HL-60/S4 treated with phorbol 12-myristate 13-acetate at 8.2 ng/mL for 4 days and 3 days (cell line): Measurements from ENCODE around the gene SLC18A3.

ENCODE experiments used
- in situ Hi-C: fragments of 300-500 bp; cut with MboI; formaldehyde crosslinking; loops from 2 replicates; pipeline ENCODE4 v1.15.0; 2022; ENCODE audit warnings: low sequenced_read_pairs

Gene SLC18A3

DNA sequence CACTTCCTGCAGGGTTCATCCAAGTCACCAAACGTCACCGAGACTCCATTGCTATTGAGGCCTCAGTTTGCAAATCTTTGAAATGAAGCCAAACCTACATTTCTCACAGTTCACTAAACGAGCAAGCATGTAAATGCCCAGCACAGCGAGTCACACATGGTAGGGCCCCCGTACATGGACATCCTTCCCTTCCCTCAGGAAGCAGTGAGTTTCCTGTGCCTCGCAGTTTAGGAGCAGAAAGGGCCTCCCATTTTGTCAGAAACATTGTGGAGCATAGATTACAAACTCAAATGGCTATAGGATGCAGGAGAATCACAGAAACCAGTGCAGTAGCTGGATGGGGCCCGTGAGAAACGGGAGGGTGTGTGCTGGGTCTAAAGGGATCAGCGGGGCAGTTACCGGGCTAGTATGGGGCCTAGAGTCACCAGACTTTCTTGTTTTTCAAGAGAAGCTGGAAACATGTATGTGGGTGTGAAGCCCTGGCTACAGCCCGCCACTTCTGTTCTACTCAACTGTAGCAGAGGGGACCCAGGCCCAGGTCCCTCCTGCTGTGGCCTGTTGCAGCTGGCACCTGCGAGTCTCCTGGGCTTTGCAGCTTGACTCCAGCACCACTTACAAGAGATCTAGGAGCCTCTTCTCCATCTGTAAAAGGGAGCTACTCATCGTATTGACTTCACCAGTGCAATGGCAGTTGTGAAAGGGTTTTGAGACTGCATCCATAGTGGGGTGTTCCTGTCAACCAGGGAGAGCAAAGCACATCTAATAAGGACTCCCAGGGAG lies 14.2 kb upstream of the SLC18A3 start:
- in situ Hi-C loops, result no loop called here

DNA sequence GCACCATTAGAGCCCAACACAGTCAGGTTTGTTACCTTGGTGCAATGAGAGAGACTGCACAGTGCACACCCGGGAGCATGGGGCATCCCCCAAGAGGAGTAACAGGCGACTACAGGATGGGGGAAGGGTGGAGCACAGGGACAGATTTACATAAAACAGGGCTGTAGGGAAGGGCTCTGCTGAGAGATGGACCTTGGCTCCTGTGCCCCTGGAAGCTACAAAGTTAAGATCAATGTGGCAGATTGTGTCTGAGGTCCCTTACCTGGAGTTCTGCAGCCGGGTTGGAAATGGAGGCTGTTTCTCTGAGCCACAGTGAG lies 13.7 kb upstream of the SLC18A3 start:
- in situ Hi-C loops, result no loop called here

DNA sequence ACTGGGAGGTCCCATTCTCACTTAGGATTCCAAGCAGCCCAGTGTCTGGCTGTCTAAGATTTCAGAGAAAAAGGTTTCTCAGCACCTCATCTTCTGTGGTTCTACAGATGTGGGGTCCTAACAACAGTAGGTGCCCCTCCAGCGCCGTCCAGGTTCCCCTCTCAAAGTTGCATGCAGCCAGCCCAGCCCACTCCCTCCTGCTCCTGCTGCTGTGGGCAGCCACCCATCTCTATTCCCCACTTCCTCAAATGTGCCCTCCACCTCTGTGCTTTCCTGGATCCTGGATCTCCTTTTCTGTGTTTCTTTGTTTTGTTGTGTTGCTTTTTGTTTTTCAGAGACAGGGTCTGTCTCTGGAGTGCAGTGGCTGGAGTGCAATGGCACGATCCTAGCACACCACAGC lies 13.3 kb upstream of the SLC18A3 start:
- in situ Hi-C loops, result no loop called here

DNA sequence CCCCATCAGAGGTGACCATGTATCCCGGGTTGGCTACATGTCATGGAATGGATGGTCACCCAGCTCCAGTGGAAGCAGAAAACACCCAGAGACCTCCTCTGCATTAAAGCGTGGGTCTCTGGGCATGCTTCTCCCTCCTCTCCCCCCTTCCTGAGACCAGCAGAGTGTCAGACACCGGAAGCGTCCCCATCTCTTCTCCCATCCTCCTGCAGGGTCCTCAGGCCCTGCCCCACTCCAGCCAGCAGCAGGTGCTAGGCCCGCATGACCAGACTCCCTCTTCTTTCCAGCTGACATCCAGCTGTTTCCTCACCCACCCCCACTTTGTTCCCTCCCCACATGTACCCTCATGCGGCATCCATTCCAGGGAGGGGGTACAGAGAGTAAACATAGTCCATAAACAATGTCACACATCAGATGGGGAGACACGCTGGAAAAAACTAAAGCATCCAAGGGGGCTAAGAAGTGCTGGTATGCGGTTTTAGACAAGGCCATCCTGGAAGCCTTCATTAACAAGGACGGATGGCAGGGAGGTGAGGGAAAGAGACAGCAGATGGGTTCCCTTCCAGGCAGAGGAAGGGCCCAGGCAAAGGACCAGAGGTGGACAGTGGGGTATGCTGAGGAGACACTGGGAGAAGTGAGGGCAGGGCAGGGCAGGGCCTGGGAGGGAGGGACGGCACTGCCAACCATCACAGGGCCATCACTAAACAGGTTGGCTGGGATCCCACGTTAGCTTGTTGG lies 12.5 kb upstream of the SLC18A3 start:
- in situ Hi-C loops, result no loop called here

DNA sequence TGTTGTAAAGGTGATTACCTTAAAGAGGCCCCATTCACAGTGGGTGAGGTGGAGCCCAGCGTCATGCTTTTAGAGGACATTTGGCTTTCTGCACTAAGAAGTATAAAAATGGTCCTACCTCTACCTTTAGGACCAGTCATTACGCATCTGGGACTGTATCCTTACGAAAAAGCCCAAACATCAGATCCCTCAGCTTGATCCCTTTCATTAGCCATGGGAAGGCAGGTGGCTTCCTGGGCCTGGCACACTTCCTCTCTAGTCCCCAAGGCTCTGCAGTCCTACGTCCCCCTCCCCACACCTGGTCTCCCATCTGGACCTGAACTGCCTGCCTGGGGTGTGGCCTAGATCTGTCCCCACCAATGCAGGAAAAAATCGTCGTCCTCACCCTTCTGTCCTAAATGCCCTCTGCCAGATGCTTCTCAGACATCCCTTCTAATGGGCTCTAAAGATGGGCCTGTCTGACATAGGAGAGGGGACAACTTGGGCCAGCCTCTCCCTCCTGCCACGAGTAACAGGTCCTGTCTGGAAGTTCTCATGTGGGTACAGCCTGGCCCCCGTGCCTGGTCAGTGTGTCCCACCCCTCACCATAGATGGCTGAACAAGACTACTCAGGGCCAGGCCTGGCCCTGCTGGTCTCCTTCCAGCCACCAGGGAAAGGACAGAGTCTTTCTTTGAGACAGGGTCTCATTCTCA lies 11.8 kb upstream of the SLC18A3 start:
- in situ Hi-C loops, result no loop called here

DNA sequence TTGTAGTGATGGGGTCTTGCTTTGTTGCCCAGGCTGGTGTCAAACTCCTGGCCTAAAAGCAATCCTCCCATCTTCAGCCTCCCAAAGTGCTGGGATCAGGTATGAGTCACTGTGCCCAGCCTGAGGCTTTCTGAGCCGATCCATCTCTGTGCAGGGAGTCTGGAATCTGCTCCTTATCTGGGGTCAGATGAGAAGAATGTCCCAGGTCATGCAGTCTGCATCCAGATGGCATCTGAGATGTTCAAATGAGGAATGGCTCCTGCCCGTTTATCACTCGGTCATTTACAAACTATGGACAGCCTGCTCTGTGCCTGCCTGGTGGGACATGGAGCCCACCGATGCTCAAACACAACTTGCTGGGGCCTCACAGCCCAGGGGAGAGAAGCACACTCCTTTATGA lies 11.1 kb upstream of the SLC18A3 start:
- in situ Hi-C loops, result no loop called here

DNA sequence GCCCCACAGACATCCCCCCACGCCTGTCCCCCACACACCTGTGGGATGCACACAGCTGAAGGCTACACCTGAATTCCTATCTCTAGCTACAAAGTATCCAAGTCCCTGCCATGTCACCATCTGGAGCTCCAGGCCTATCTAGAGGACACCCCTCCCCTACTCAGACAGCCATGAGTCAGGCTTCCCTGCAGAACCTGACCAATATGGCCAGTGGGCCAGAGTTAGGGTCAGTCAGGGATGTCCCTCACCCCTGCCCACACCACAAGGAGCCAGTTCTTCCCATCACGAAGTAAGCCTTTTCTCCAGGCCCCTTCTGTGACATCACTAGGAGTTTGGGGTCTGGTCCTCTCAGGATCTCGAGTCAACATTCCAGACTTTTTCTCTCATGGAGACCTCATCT lies 10.6 kb upstream of the SLC18A3 start:
- in situ Hi-C loops, result no loop called here

DNA sequence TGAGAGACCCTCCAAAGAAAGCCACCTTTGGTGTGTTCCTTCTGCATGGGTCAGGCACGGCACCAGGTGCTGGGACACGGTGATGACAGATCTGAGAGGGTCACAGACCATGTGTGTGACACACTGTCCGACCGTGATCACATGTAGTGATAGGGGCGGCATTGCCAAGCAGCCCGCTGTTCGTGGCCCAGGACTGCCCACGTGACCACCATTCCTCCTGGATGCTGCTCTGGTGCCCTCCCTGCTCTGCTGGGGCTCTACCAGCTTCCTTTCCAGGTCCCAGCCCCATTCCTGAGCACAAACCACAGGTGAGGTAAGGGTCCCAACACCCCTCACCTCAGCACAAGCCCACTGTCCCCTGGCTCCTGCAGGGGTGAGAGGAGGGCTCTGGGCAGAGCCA lies 10.1 kb upstream of the SLC18A3 start:
- in situ Hi-C loops, result no loop called here

DNA sequence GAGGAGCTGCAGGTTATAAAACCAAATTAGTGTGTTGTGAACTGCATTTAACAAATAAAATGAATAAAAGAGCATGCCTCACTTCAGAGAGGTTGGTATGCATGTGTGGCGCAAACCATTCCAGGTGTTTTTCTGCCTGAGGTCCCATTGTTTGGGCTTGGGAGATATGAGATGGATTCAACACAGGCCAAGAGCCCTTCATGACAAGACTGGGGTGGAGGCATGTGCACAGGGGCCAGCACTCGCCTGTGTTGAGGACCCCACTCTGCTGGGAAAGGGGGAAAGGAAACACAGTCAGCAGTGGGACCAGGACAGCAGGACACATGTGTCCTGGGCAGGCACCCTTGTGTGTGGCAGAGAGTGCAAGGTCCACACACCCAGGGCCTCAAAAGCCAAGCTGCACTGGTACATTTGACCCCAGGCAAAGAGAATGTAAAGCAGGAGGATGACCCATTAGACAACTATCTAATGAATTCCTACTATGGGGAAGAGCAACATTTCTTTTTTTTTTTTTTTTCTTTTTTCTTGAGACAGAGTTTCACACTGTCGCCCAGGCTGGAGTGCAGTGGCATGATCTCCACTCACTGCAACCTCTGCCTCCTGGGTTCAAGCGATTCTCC lies 9.2 kb upstream of the SLC18A3 start:
- in situ Hi-C loops, result no loop called here

DNA sequence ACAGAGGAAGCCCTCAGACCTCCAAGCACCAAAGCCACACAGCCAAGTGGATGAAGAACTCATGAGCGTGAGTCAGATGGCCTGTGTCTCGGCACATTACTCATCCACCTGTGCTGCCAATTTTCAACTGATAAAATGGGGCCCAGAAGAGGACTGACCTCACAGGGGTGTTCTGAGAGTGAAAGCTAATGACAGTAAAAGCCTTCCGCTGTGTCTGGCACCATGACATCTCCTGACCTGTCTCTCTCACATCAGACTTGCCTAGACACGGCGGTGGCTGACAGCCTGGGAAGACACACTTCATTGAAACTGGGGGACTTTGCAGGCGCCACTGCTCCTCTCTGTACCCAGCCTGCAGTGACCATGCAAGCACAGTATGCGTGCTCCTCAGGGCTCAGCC lies 8.3 kb upstream of the SLC18A3 start:
- in situ Hi-C loops, result no loop called here

DNA sequence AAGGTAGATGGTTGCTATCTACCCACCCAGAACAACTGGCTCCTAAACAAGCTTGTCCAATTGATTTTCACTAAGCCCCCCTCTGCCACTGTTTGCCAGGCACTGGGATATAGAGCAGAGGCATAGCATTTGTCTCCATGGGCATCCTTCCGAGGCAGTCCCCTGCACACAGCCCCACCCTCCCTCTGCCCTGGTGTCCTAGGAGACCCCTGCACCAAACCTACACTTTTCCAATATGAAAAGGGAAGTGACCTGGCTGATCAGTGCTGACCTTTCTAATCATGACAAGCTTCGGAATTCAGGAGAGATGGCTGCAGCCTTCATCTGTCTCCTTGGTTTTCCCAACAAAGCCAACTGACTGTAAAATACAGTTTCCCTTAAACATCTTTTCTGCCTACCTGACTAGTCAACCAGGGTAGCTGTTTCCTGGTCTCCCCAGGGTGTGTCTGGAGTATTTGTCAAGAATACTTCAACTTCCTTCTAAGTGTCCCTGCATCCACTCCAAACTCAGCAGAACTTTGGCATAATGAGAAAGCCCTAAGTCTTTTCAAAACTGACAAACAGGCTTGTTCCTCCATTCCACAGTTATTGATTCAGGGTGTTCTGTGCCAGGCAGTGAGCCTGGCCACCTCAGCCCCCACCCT lies 7.6 kb upstream of the SLC18A3 start:
- in situ Hi-C loops, result no loop called here

DNA sequence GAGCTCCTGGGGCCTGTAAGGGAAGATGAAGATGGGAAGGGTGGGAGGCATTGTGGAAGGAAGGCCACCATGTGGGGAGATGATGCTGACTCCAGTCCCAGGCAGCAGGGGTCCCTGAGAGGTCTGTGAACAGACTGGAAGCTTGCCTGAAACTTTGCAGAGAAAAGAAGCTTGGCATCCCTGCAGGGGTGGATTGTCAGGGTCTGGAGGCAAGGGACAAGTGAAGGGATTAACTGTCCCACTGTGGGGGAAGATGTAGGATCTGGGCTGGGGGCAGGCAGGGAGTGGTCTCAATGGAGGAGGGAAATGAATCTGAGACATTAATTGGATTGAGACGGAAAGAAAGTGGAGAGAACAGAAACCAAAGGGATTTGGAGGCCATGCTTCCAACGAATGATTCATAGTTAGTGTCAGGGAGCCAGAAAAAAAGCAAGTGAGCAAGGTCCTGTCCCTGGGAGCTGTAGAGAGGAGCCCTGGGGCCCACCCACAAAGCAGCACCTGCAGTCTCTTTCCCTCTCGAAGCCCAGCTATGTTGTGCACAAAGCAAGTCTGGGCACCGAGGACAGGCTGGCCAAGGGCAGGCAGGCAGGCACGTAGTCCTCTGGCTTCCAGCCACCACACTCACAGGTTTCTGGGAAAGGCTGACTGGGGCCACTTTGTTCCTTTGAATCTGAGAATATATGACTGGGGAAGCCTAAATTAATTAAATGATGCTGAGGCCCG lies 4.7 kb upstream of the SLC18A3 start:
- in situ Hi-C loops, result no loop called here

DNA sequence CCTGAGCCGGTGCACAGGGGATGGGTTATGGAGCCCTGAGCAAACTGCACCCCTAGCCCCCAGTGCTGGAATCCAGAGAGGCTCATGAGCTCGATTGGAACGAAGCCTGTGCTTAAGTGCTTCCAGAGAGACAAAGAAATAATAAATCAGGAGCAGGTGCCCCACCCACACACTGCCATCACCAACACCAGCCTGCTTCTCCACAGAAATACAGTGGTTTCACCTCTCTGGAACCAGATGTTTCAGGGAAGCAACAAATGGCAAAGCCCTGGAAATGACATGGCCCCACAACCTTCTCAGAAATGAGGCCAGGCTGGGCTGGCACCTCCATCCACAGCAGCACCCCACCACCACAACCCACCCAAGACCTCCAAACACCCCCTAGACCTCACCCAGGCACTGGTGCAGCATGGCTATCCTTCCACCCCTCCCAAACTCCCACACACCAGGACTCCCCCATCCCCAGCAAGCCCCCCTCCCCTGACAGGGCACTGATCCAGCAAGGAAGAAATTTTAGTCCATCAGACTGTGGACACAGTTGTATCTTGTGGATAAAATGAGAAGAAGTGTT lies 4.1 kb upstream of the SLC18A3 start:
- in situ Hi-C loops, result no loop called here

DNA sequence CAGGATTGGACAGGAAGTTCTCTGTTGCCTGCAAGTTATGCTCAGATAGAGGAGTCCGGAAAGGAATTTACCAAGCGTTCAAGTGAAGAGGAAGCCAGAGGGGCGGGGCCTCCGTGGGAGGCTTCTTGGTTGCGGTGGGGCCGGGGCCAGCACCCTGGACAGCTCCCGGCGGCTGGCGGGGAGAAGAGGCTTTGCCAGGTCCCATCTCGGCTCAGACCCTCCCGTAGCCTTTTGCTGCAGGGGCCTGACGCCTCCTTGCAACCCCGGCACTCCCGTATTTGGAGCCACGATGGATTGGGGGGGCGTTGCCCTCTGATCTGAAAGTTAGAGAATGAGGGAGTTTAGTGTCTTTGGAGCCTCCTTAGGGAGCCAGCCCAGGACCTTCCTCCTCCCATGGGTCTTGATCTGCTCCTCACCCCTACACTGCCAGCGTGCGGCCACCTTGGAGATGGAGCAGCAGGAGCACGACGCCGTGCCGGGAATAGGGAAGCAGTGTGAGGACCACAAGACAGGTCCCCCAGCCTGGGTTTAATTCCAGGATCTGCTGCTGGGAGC lies 3.1 kb upstream of the SLC18A3 start:
- in situ Hi-C loops, result no loop called here

DNA sequence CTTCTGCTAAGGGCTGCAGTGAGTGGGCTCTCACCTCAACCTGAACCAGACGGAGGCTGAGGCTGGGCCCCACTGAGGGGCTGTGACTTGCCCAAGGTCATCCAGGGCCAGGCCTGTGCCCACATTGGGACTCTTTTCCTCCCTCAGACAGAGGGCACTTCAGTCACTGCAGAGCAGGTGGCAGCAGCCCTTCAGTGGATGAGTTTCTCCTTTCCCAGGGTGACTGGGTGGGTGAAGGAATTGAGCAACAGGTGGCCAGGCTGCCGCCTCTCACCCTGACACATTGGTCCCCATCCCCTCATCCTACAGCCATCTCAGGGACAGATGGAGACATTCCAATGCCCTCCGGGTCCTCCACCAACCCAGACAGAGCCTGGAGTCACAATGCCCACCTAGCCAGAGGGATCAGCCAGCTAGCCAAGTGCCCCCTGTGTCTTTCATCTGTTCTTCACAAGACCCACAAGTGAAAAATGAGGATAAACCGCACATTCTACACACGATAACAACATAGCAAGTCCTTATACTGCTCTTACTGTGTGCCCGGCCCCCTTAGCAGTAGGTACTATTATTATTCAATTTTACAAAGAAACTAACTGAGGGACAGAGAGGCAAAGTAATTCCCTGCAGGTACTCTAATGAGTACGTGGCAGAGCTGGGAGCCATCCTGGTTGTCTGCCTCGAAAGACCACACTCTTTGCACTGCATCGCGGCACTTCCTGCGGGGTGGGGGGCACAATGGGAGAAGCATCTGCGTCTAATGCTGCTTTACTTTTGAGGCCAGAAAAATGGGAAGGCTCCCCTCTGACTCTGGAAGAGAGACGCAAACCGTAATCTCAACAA lies 1.7 kb upstream of the SLC18A3 start:
- in situ Hi-C loops, result no loop called here

DNA sequence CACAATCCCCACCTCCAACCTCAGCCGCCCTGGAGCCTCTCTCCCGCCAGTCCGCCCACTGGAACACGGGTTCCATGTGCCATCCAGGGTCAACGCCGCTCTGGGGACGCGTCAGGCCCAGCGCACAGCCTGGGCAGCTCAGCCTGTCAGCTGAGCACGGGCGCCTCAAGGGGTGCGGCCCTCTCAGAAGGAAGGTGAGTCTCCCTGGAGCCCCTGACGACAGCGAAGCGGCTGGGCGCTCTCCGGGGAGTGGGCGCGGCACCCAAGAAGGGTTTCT lies 1.2 kb upstream of the SLC18A3 start:
- in situ Hi-C loops, result no loop called here

DNA sequence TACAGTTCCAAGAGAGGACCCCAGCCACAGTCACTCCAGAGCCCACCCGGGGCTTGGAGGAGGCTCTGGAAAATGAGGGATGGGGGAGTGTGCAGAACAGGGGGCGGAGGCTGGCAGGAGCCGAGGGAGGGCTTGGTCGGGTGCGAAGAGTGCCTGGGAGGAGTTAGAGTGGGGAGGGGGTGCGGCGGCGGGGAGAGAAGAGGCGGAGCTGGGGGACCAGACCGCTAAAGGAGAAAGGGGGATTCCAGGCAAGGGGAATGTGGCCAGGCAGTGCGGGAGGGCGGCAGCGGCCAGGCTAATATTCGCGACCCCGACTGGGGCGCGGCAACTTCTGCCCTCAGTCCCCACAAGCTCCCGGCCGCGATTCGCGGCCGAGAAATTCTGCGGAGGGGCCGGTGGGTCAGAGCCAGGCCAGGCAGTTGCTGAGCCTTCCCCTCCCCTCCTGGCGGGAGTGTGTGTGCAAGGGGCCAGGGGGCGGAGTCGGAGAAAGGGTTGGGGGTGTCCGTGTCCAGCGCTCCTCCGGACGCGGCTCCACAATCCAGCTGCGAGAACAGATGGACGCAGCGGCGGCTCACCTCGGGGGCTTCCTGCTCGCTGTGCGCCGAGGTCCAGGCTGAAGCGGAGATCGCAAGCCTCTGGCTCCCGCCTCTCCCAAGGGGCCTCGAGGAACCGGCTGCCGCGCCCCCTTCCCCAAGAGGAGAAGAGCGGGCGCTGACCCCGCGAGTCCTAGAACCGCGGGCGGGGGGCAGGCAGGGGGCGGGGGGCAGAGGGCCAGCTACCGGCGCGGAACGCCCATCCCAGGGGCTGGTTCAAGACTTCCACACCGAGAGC lies 612 bp upstream of the SLC18A3 start:
- in situ Hi-C loops, result no loop called here

DNA sequence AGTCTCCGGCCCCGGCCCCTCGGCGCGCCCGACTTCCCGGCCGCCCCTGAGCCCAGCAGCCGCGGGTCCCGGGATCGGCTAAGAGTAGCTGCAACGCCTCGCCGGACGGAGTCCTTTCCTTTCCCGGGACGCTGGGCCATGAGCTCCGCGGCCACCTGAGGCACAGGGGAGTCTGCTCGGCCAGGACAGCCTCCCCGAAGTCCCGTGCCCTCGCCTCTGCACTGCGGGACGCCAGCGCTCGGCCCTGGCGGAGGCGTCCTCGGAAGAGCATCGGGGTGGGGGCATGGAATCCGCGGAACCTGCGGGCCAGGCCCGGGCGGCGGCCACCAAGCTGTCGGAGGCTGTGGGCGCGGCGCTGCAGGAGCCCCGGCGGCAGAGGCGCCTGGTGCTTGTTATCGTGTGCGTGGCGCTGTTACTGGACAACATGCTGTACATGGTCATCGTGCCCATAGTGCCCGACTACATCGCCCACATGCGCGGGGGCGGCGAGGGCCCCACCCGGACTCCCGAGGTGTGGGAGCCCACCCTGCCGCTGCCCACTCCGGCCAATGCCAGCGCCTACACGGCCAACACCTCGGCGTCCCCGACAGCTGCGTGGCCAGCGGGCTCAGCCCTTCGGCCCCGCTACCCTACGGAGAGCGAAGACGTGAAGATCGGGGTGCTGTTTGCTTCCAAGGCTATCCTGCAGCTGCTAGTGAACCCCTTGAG lies 502 bp downstream of the SLC18A3 start:
- in situ Hi-C loops, result no loop called here
